Peyer's patch (tissue), 4 donors: ENCODE measurements around the gene SINHCAF. TPM values are rescaled to one million over a fixed set of nuclear protein-coding genes. Genes with fewer than 3 reads are reported as not detected.
A peak's percentile ranks its signal among the peaks of the same experiment; 100 is the strongest.
"Not testable (repeated sequence)": the region's sequence is repeated elsewhere in the genome, so short reads cannot be mapped to it uniquely, and the experiment has no call there.

Experiments used
- DNase-seq, 3 donors: peaks; one replicate each; pipeline ENCODE4 v3.0.0-alpha.2; 2017 to 2019
- H3K27ac ChIP-seq, 4 donors: fragments of 200-600 bp; sonication (generic); one replicate each; pipeline ENCODE4 v1.5.1; 2016 to 2019
- H3K27me3 ChIP-seq, 2 donors: fragments of 200-600 bp; sonication (generic); one replicate each; pipeline ENCODE4 v1.5.1; 2019
- H3K36me3 ChIP-seq, 3 donors: fragments of 200-600 bp; sonication (generic); one replicate each; pipeline ENCODE4 v1.5.1; 2016 to 2019
- H3K4me1 ChIP-seq, 4 donors: fragments of 200-600 bp; sonication (generic); one replicate each; pipeline ENCODE4 v1.5.1; 2016 to 2019
- H3K4me3 ChIP-seq, 4 donors: fragments of 200-600 bp; sonication (generic); 1 replicate in 3 of 4; 2 replicates in 1 of 4; pipeline ENCODE4 v1.5.1; 2016 to 2019; ENCODE audit warnings: mild to moderate bottlenecking in 1 of 4
- H3K9me3 ChIP-seq, 4 donors: fragments of 200-600 bp; sonication (generic); one replicate each; pipeline ENCODE4 v1.5.1; 2016 to 2019; ENCODE audit warnings: mild to moderate bottlenecking in 1 of 4
- POLR2A ChIP-seq, 2 donors: fragments of 450-650 bp; IDR thresholded peaks; one replicate each; pipeline ENCODE4 v1.5.1; 2017; ENCODE audit warnings: antibody characterized with exemption in 2 of 2, mild to moderate bottlenecking in 2 of 2, moderate library complexity in 2 of 2
- total RNA-seq, 4 donors: library from RNA; depleted of rRNA; stranded (reverse); fragments of >200 nt; gene quantifications; one replicate each; pipeline ENCODE4 v1.1.0, GENCODE V29; 2016
- TF ChIP-seq, protein P1 (sequence below), 6 experiments: fragments of 450-650 bp in 4 of 6; fragments of 200-600 bp in 2 of 6; sonication (generic) in 1 of 6; IDR thresholded peaks; one replicate each; pipeline ENCODE4 v1.5.1; 2017 to 2019; ENCODE audit warnings: antibody characterized with exemption in 6 of 6, mild to moderate bottlenecking in 3 of 6, moderate library complexity in 1 of 6

The SINHCAF gene
- total RNA-seq, 4 donors from 2014 or later: 39.9 to 109 (median 53.7) TPM

DNA sequence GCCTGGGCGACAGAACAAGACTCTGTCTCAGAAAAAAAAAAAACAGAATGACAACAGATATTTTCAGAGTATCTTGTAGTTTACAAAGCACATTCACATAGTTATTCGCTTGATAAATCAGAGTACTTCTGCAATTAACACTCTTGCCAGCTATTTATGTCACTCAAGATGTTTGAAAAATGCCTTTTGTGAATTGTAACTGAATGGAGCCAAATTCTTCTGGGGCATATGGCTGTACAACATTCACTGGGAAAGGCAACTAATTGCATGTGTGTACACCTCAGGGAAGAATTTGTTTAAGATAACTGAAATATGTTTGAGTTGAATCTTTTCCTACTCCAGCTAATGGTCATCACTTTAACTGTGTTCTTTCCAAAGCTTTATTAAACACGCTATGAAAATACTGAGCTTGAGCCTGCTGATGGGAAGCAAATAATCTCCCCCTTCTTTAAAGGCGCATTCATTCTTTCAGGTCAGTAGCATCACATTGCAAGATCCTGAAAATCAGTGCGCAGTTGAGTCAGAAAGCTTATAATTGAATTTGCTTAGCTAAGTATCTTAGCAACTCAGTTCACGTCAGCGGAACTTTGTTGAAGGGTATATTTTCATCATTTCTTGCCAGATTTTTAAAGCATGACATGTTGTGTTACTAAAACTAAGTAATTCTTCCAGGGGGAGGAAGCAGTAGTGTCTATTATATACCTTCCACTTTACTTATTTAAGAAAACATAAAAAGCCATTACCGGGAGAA is 66.6 kb downstream of the SINHCAF start:
- H3K9me3 ChIP-seq: no peaks in the 10 kb centered on the region
- DNase-seq: no peak
- H3K4me3 ChIP-seq: no peak overlapping the region
- no peaks in the 10 kb centered on the region for H3K27me3 ChIP-seq
- TF ChIP-seq, protein P1, sequence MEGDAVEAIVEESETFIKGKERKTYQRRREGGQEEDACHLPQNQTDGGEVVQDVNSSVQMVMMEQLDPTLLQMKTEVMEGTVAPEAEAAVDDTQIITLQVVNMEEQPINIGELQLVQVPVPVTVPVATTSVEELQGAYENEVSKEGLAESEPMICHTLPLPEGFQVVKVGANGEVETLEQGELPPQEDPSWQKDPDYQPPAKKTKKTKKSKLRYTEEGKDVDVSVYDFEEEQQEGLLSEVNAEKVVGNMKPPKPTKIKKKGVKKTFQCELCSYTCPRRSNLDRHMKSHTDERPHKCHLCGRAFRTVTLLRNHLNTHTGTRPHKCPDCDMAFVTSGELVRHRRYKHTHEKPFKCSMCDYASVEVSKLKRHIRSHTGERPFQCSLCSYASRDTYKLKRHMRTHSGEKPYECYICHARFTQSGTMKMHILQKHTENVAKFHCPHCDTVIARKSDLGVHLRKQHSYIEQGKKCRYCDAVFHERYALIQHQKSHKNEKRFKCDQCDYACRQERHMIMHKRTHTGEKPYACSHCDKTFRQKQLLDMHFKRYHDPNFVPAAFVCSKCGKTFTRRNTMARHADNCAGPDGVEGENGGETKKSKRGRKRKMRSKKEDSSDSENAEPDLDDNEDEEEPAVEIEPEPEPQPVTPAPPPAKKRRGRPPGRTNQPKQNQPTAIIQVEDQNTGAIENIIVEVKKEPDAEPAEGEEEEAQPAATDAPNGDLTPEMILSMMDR (IDR thresholded peaks at IDR 0.05): no peak
- no peak for TF ChIP-seq POLR2A (IDR thresholded peaks at IDR 0.05)
- H3K36me3 ChIP-seq: no peaks in the 10 kb centered on the region
- H3K27ac ChIP-seq: no peak overlapping the region
- no peaks in the 10 kb centered on the region for H3K4me1 ChIP-seq

- Histone ChIP-seq H3K4me3 (no peak overlapping the region), H3K4me1 (no peaks in the 10 kb centered on the region), H3K27me3 (no peaks in the 10 kb centered on the region), H3K9me3 (no peaks in the 10 kb centered on the region), H3K27ac (no peak overlapping the region), H3K36me3 (no peaks in the 10 kb centered on the region)
- no peak for DNase-seq
- TF ChIP-seq, protein P1 (IDR thresholded peaks at IDR 0.05): no peak
- TF ChIP-seq POLR2A (IDR thresholded peaks at IDR 0.05): no peak
These were observed 68.2 kb downstream of the SINHCAF start for GRCh38 chr12:31257784-31258183.

GRCh38 chr12:31251707-31252611 is 74.0 kb downstream of the SINHCAF start:
- not testable (repeated sequence) for H3K36me3 ChIP-seq, H3K9me3 ChIP-seq, DNase-seq, H3K27me3 ChIP-seq, H3K4me1 ChIP-seq, H3K27ac ChIP-seq
- H3K4me3 ChIP-seq: peak overlapping the region in 2 of 4 donors; percentile 21 to 29
- TF ChIP-seq, protein P1 (IDR thresholded peaks at IDR 0.05): peak in 2 of 6 experiments; percentile 2 to 19

DNA sequence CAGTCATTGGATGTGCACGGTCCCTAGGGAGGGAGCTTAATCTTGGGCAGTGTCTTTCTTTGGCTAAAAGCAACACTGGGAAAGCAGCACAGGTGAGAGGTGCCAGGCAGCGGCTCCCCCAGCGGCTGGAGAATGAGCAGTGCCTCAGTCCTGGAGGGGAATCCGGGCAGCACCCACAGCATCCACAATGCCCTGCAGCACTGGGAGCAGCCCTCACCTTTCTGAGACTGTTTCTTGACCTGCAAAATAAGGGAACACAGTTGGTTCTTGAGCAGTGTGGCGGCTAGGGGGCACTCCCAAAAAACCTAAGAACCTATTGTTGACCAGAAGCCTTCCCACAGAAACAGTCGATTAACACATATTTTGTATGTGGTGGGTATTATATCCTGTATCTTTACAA is 75.8 kb downstream of the SINHCAF start:
- TF ChIP-seq, protein P1 (IDR thresholded peaks at IDR 0.05): no peak
- TF ChIP-seq POLR2A (IDR thresholded peaks at IDR 0.05): no peak
- H3K36me3 ChIP-seq: no peaks in the 10 kb centered on the region

DNA sequence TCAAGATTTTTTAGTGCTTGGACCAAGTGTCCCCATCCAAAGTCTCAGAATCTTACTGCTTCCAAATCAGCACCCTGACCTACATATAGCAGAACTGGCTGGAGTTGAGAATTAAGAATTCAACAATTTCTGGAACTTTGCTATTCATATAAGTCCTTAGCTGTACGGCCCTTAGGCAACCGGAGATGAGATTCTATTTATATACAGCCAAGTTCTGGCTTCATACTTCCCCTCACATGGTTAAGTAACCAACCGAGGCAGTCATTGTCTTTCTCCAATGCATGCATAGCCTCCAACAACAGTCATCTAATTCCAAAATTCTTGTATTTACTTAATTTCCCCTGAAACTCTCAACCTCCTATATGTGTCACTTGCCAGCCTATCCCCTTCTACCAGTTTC is 76.6 kb downstream of the SINHCAF start:
- H3K36me3 ChIP-seq: no peaks in the 10 kb centered on the region
- no peaks in the 10 kb centered on the region for H3K9me3 ChIP-seq
- H3K27me3 ChIP-seq: no peaks in the 10 kb centered on the region
- DNase-seq: no peak
- no peak overlapping the region for H3K4me3 ChIP-seq
- H3K27ac ChIP-seq: no peak overlapping the region
- H3K4me1 ChIP-seq: no peaks in the 10 kb centered on the region
- TF ChIP-seq, protein P1 (IDR thresholded peaks at IDR 0.05): no peak
- no peak for TF ChIP-seq POLR2A (IDR thresholded peaks at IDR 0.05)

More for the DNA sequence above, 75.8 kb downstream of the SINHCAF start:
- Histone ChIP-seq H3K4me3 (no peak overlapping the region), H3K27me3 (no peaks in the 10 kb centered on the region), H3K9me3 (no peaks in the 10 kb centered on the region), H3K27ac (no peak overlapping the region), H3K4me1 (no peaks in the 10 kb centered on the region)
- DNase-seq: no peak
